GM12878 (cell line): ENCODE measurements around the gene VGLL4. TPM values are rescaled to one million over a fixed set of nuclear protein-coding genes. Genes with fewer than 3 reads are reported as not detected.

Experiments used
- ATAC-seq: fragments of 200-7000 bp; cut with Tn5 transposase; 3 replicates; pipeline ENCODE4 v1.9.1; 2020; ENCODE audit warnings: mild to moderate bottlenecking, moderate library complexity
- BruUV-seq: library from RNA; stranded (reverse); fragments of 400-500 nt; replicated peaks from 2 replicates; lab custom pipeline; 2021; lab: Mats Ljungman, UMichigan
- CTCF ChIA-PET: fragments of 300-600 bp; sonication (Branson Sonifier 250); formaldehyde crosslinking; extraction: SDS; loops from one replicate; lab custom pipeline; 2021; ENCODE audit warnings: inconsistent platforms; lab: Yijun Ruan, JAX
- POLR2A ChIA-PET: fragments of 350-600 bp; formaldehyde crosslinking; extraction: SDS; loops from one replicate; lab custom pipeline; 2021; ENCODE audit warnings: inconsistent platforms; lab: Charles Lee
- RAD21 ChIA-PET: fragments of 300-600 bp; sonication (Branson Sonifier 250); formaldehyde crosslinking; loops from one replicate; lab custom pipeline; 2023; ENCODE audit warnings: antibody characterized with exemption; ENCODE audit not compliant: unreplicated experiment; lab: Charles Lee
- SMC1A ChIA-PET: fragments of 300-600 bp; sonication (Branson Sonifier 250); formaldehyde crosslinking; loops from one replicate; lab custom pipeline; 2023; ENCODE audit not compliant: unreplicated experiment, uncharacterized antibody; lab: Charles Lee
- DNase-seq: peaks from one replicate; pipeline ENCODE4 v3.0.0-alpha.2; 2011; ENCODE audit warnings: low read depth, low spot score
- FAIRE-seq: peaks from 3 replicates; lab custom pipeline; 2011; peaks lifted over from hg19 to GRCh38; lab: Jason Lieb, UNC
- H2AFZ ChIP-seq: 2 replicates; pipeline ENCODE4 v1.6.0; 2011; ENCODE audit warnings: low read depth, low read length, control low read depth; ENCODE audit not compliant: control insufficient read depth
- H3K27ac ChIP-seq: 2 replicates; pipeline ENCODE4 v1.5.1; 2011; ENCODE audit warnings: control low read depth; ENCODE audit not compliant: control insufficient read depth, insufficient read depth
- H3K27me3 ChIP-seq, 2 experiments: replicated peaks in 1 of 2; 2 replicates each; pipeline versions ENCODE4 v1.6.0 to v1.6.1; 2011; ENCODE audit warnings: low read length in 1 of 2; ENCODE audit not compliant: control insufficient read depth in 2 of 2, insufficient read depth in 2 of 2
- H3K36me3 ChIP-seq, 2 experiments: 2 replicates each; pipeline ENCODE4 v1.5.1; 2011; ENCODE audit warnings: low read length in 1 of 2; ENCODE audit not compliant: control insufficient read depth in 2 of 2, insufficient read depth in 2 of 2
- H3K4me1 ChIP-seq: 2 replicates; pipeline ENCODE4 v1.6.1; 2011; ENCODE audit warnings: mild to moderate bottlenecking, low read length, moderate library complexity, mixed read lengths; ENCODE audit not compliant: control insufficient read depth, insufficient read depth
- H3K4me2 ChIP-seq: 2 replicates; pipeline ENCODE4 v1.6.0; 2011; ENCODE audit warnings: control low read depth; ENCODE audit not compliant: control insufficient read depth, insufficient read depth
- H3K4me3 ChIP-seq: fragments of 200-600 bp; sonication (generic); 2 replicates; pipeline ENCODE4 v1.5.1; 2016
- H3K79me2 ChIP-seq: 2 replicates; pipeline ENCODE4 v1.6.0; 2011; ENCODE audit warnings: low read length; ENCODE audit not compliant: control insufficient read depth, insufficient read depth
- H3K9ac ChIP-seq: 2 replicates; pipeline ENCODE4 v1.8.0; 2011; ENCODE audit warnings: low read length, control low read depth, mixed read lengths; ENCODE audit not compliant: control insufficient read depth, insufficient read depth
- H3K9me3 ChIP-seq: replicated peaks from 3 replicates; pipeline ENCODE4 v1.5.1; 2011; ENCODE audit warnings: mild to moderate bottlenecking, low read length; ENCODE audit not compliant: control insufficient read depth, insufficient read depth
- H4K20me1 ChIP-seq: 2 replicates; pipeline ENCODE4 v1.6.0; 2011; ENCODE audit not compliant: control insufficient read depth, insufficient read depth
- TBL1XR1 ChIP-seq: IDR thresholded peaks from 2 replicates; pipeline ENCODE4 v1.6.1; 2012; ENCODE audit warnings: low read depth, low read length, improper control_type of control experiment
- ZNF207 ChIP-seq: fragments of 450-650 bp; IDR thresholded peaks from 2 replicates; pipeline ENCODE4 v1.6.1; 2014; ENCODE audit warnings: antibody characterized with exemption, mild to moderate bottlenecking, borderline replicate concordance
- ZNF217 ChIP-seq: fragments of 450-650 bp; IDR thresholded peaks from 2 replicates; pipeline ENCODE4 v1.6.1; 2017; ENCODE audit warnings: antibody characterized with exemption, mild to moderate bottlenecking
- ZNF622 ChIP-seq: fragments of 450-650 bp; IDR thresholded peaks from 2 replicates; pipeline ENCODE4 v1.6.1; 2017; ENCODE audit warnings: mild to moderate bottlenecking, inconsistent platforms
- WGBS: methylation state at CpG from one replicate; pipeline ENCODE4 v1.1.6; 2016; ENCODE audit warnings: low lambda C conversion rate; ENCODE audit not compliant: insufficient replicate concordance, insufficient coverage; ENCODE audit errors: missing lambda C conversion rate; 5-methylcytosine and 5-hydroxymethylcytosine counted together
- in situ Hi-C: fragments of 300-500 bp; cut with MboI; formaldehyde crosslinking; loops from 9 replicates; pipeline ENCODE4 v1.14.3; 2018; ENCODE audit warnings: mixed read lengths
- intact Hi-C: fragments of 100-400 bp; cut with micrococcal nuclease; formaldehyde crosslinking; loops from one replicate; pipeline ENCODE4 v1.14.2; 2022; ENCODE audit not compliant: unreplicated experiment
- polyA plus RNA-seq, 11 experiments: library from polyadenylated mRNA; depleted of rRNA in 4 of 11; unstranded in 6 of 11; stranded (reverse) in 5 of 11; fragments of >200 nt; fragmentation: Nextera tagmentation in 4 of 11; fragmentation: Illumina TruSeq in 1 of 11; extraction: Ambion mirVana in 4 of 11; extraction: Trizol in 1 of 11; gene quantifications; 1 replicate in 1 of 11; 2 replicates in 10 of 11; pipeline versions ENCODE4 v1.2.1 to v1.2.3, GENCODE V29; 2011 to 2016; ENCODE audit warnings: inconsistent platforms in 2 of 11, missing spikeins in 2 of 11, low read depth in 1 of 11
- total RNA-seq, 4 experiments: library from RNA; depleted of rRNA in 3 of 4; stranded (reverse); fragments of >200 nt in 3 of 4; fragmentation: Illumina TruSeq in 1 of 4; extraction: Trizol in 1 of 4; gene quantifications; 2 replicates each; pipeline versions ENCODE4 v1.2.1 to v1.2.3, GENCODE V29; 2013 to 2021
- TF ChIP-seq, protein P1 (sequence below): fragments of 450-650 bp; formaldehyde crosslinking; IDR thresholded peaks from 2 replicates; pipeline ENCODE4 v1.5.0; 2022; ENCODE audit warnings: mild to moderate bottlenecking, missing genetic modification characterization

VGLL4 gene
- total and polyA plus RNA-seq, 10 of the 15 experiments (the other 5 are each of a cell fraction or from before 2014, with no cell fraction given): 0.44 to 38.1 (median 16.1) TPM

DNA sequence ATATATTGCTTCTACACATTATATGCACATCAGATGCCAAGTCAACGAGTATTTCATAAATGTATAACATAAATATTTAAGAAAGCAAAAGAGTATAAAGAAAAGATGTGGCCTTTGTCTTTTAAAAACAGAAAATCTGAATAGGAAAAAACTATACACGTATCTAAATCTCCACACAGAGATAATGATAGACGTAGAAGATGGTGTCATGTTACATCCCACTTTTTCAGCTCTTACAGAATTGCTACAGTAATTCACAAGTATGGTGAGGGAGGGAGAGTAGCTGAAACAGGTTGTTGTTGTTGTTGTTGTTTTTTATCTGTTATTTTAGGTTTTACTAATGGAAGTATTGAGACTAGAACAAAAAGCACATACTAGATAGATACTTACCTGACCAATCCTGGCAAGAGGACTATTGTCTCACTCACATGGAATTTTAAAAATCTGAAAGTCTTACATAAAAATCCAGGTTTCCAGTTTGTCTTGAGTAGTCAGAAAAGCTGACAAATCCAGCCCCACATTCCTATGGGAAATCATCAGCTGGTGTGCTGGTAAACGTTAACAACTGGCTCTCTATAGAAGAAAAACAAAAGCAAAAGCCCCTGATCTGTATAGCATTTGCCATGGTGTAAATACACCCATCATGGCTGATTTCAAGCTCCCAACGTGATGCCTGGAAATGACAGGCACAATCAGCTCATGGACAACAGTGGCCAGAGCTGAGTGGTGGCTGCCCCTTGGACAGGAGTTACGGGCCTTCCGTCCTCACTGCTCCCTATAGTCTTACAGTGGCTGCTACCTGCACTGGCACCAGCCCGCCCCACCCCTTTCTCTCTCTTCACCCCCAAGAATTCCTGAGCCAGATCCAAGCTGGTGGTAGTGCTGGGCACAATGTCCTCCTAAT, 47.4 kb upstream of the VGLL4 start:
- Histone ChIP-seq H3K4me3 (no peak overlapping the region), H3K27me3 (no peaks in the 10 kb centered on the region), H3K9ac (no peak overlapping the region), H3K9me3 (no peaks in the 10 kb centered on the region), H4K20me1 (no peaks in the 10 kb centered on the region), H3K4me2 (no peak overlapping the region), H3K27ac (no peak overlapping the region), H3K79me2 (no peaks in the 10 kb centered on the region)
- no TSS peak for BruUV-seq
- WGBS: 81% methylated on average over 8 of the region's 8 CpGs
- DNase-seq: no peak
- RAD21 ChIA-PET: no interaction called here
- POLR2A ChIA-PET: no interaction called here
- ATAC-seq: no peak
- CTCF ChIA-PET: no interaction called here
- in situ Hi-C loops: no loop called here
- no peak for FAIRE-seq
- SMC1A ChIA-PET: interaction anchor here (0.7 to 1.2 kb wide), 3 partner anchors 109 to 924 kb away, joined by 3 to 4 read pairs (median 3); no protein-coding TSS in a partner anchor
- TF ChIP-seq ZNF217: no peak
- TF ChIP-seq TBL1XR1: no peak
- TF ChIP-seq ZNF207: no peak
- TF ChIP-seq, protein P1, sequence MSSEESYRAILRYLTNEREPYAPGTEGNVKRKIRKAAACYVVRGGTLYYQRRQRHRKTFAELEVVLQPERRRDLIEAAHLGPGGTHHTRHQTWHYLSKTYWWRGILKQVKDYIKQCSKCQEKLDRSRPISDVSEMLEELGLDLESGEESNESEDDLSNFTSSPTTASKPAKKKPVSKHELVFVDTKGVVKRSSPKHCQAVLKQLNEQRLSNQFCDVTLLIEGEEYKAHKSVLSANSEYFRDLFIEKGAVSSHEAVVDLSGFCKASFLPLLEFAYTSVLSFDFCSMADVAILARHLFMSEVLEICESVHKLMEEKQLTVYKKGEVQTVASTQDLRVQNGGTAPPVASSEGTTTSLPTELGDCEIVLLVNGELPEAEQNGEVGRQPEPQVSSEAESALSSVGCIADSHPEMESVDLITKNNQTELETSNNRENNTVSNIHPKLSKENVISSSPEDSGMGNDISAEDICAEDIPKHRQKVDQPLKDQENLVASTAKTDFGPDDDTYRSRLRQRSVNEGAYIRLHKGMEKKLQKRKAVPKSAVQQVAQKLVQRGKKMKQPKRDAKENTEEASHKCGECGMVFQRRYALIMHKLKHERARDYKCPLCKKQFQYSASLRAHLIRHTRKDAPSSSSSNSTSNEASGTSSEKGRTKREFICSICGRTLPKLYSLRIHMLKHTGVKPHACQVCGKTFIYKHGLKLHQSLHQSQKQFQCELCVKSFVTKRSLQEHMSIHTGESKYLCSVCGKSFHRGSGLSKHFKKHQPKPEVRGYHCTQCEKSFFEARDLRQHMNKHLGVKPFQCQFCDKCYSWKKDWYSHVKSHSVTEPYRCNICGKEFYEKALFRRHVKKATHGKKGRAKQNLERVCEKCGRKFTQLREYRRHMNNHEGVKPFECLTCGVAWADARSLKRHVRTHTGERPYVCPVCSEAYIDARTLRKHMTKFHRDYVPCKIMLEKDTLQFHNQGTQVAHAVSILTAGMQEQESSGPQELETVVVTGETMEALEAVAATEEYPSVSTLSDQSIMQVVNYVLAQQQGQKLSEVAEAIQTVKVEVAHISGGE: no peak
- TF ChIP-seq ZNF622: no peak
- TF ChIP-seq, all 136 proteins: peak for 0
- Histone ChIP-seq H3K36me3 (no peaks in the 10 kb centered on the region), H2AFZ (no peak overlapping the region), H3K4me1 (no peaks in the 10 kb centered on the region)
- intact Hi-C loops: no loop called here
